A549 treated with DMSO at 1 μM for 4 hours (cell line): ENCODE results near the gene ZNF844. TPM values are rescaled to one million over a fixed set of nuclear protein-coding genes. Genes with fewer than 3 reads are reported as not detected.

Experiments used
- total RNA-seq: library from RNA; stranded (reverse); fragments of 200-300 nt; extraction: Qiagen RNA extraction; gene quantifications from 5 replicates; pipeline ENCODE4 v1.2.3, GENCODE V29; 2022; ENCODE audit warnings: low read depth

The ZNF844 gene
- total RNA-seq: not detected in 5 replicates

DNA sequence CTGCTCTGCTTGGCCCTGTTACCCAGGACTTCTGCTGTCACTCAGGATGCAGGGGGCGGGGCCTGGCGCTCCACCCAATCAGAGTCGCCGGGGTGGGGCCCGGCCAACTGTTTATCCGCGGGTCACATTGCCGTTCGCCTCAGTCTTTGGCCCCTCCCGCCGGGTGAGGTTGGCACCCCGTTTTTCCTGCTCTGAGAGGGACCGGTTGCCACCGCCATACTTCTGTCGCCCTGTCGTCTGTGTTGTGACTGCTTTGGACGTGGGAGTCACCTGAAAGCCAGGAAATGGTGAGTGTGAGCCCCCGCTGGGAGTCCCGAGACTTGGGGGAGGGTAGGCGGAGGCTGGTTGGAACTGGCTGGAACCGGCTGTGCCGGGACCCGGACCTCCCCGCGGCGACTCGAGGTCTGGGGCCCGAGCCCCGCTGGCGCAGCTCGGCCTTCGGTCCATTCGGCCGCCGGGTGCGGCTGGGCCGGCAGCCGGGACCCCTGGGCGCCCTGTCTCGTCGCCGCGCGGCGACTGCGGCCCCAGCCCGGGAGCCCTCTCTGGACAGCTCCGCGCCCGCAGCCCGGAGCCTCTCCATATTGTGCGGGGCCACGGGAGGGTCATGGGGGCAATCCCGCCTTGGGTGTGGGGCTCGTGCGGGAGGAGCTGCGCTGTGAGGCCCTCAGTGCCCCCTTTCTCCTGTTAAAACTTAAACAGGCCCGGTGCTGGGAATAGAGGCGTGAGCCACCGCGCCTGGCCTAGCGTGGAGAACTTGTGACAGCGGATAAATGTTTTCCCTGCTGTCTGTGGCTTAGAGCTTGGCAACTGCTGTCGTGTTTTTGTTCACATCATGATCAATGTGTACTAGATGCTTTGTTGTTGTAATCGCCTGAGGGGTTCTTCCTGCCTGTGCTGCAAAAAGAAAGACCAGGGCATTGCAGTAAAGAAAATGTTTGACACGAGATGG lies at the start of gene ZNF844:
Gene ZNF844, plus strand, starts transcription at position 142 of the 949 bp plus-strand sequence. Its CDS starts 143 bp downstream, at position 285.

DNA sequence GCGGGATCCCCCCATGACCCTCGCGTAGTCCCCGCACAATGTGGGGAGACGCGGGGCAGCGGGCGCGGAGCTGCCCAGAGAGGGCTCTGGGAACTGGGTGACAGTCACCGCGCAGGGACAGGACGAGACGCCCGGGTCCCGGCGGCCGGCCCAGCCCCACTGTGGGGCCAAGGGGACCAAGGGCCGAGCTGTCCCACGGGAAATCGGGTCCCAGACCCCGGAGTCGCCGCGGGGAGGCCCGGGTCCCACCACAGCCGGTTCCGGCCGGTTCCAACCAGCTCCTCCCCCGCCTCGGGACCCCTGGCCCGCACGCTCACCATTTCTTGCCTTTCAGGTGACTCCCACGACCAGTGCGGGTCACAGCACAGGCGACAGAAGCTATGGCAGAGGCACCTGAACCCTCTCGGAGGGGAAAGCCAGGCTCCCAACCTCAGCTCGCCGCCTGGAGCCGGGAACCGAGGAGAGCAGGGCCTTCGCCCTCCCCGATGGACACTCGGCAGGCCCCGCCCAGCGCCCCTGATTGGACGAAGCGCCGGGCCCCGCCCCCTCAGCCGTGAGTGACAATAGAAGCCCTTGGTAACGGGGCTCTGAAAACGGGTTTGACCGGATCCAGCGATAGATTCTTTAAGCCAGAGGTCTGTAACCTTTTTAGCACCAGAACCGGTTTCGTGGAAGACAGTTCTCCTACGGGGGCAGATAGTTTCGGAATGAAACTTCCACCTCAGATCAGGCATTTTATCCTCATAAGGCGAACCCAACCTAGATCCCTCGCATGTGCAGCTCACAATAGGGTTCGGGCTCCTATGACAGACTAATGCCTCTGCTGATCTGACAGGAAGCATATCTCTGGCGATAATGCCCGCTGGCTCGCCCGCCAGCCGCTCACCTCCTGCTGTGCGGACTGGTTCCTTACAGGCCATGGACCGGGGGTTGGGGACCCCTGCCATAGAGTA lies 29.0 kb upstream of the ZNF844 start, which contains the start of gene ZNF433:
Gene ZNF433, minus strand, starts transcription at position 460 of the 953 bp plus-strand sequence. Its CDS starts 140 bp downstream, at position 320.

DNA sequence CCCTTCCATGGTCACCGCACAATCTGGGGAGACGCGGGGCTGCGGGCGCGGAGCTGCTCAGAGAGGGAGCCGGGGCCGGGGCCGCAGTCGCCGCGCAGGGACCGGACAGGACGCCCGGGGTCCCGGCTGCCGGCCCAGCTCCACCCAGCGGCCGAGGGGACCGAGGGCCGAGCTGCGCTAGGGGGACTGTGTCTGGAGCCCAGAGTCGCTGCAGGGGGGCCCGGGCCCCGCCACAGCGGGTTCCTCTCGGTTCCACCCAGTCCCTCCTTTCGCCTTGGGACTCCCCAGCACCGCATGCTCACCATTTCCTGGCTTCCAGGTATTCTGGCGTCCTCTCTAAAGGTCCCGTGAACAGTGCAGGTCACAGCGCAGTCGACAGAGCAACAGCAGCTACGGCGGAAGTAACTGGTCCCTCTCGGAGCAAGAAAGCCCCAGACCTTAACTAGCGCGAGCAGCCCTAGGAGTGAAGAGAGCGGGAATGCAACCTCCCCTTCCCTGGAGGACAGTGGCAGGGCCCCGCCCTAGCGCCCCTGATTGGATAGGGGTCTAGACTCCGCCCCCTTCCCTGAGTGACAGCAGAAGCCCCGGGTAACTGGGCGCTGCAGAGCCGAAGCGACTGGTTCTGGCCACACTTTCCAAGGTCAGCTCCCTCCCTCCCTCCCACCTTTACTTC lies 11.9 kb upstream of the ZNF844 start, which contains the start of gene ZNF878:
Gene ZNF878, minus strand, starts transcription at position 465 of the 673 bp plus-strand sequence. Its CDS starts 160 bp downstream, at position 305.

Other genes with a start within 250 kb of the ZNF844 start
- not detected in 5 replicates for gene ZNF439, start 216.0 kb upstream of the ZNF844 start, total RNA-seq
- not detected in 5 replicates for gene ZNF69, start 176.9 kb upstream of the ZNF844 start, total RNA-seq
- 0.19 to 0.33 TPM (median 0.30 TPM) in 5 replicates for gene ZNF700, start 139.6 kb upstream of the ZNF844 start, total RNA-seq
- gene ZNF763, start 99.7 kb upstream of the ZNF844 start, total RNA-seq: not detected in 5 replicates
- not detected in 5 replicates for gene ZNF433, start 29.1 kb upstream of the ZNF844 start, total RNA-seq
- not detected in 5 replicates for gene ZNF878, start 11.8 kb upstream of the ZNF844 start, total RNA-seq
- 0.11 to 0.35 TPM in 2 of 5 replicates, not detected in the others for gene ZNF20, start 75.6 kb downstream of the ZNF844 start, total RNA-seq
- not detected in 5 replicates for gene ZNF625, start 92.0 kb downstream of the ZNF844 start, total RNA-seq
- gene ZNF136, start 98.4 kb downstream of the ZNF844 start, total RNA-seq: 1.3 to 3.8 TPM (median 1.7 TPM) in 5 replicates
- gene ZNF44, start 230.2 kb downstream of the ZNF844 start, total RNA-seq: 0.57 to 0.80 TPM (median 0.72 TPM) in 5 replicates